Tibial artery (tissue), 4 donors: ENCODE results near the gene OR10A2.

ENCODE experiments used
- DNase-seq, 2 donors: peaks; one replicate each; pipeline ENCODE4 v3.0.0-alpha.2; 2019
- H3K27ac ChIP-seq, 2 donors: fragments of 200-600 bp; sonication (generic) in 1 of 2; 1 replicate in 1 of 2; 2 replicates in 1 of 2; pipeline ENCODE4 v1.5.1; 2018 to 2019; ENCODE audit warnings: mild to moderate bottlenecking in 1 of 2
- H3K27me3 ChIP-seq, 2 donors: fragments of 200-600 bp; sonication (generic) in 1 of 2; one replicate each; pipeline versions ENCODE4 v1.5.1 to v1.6.0; 2016 to 2019
- H3K36me3 ChIP-seq, 3 donors: fragments of 200-600 bp; sonication (generic) in 2 of 3; one replicate each; pipeline ENCODE4 v1.5.1; 2016 to 2019; ENCODE audit warnings: mild to moderate bottlenecking in 2 of 3
- H3K4me1 ChIP-seq, 4 donors: fragments of 200-600 bp; sonication (generic) in 2 of 4; 1 replicate in 3 of 4; 2 replicates in 1 of 4; pipeline ENCODE4 v1.5.1; 2016 to 2019
- H3K4me3 ChIP-seq, 2 donors: fragments of 200-600 bp; sonication (generic) in 1 of 2; 1 replicate in 1 of 2; 2 replicates in 1 of 2; pipeline ENCODE4 v1.5.1; 2018 to 2019; ENCODE audit warnings: mild to moderate bottlenecking in 2 of 2
- H3K9me3 ChIP-seq, 3 donors: fragments of 200-600 bp; sonication (generic) in 1 of 3; one replicate each; pipeline ENCODE4 v1.5.1; 2016 to 2019
- intact Hi-C: fragments of 100-400 bp; cut with DNase I; formaldehyde crosslinking; loops from one replicate; pipeline ENCODE4 v1.15.0; 2023; ENCODE audit warnings: low total_unique reads
- TF ChIP-seq, protein P1 (sequence below), 2 experiments: fragments of 200-600 bp in 1 of 2; fragments of 450-650 bp in 1 of 2; IDR thresholded peaks; one replicate each; pipeline ENCODE4 v1.5.1; 2017 to 2019; ENCODE audit warnings: antibody characterized with exemption in 2 of 2, mild to moderate bottlenecking in 1 of 2, moderate library complexity in 1 of 2

OR10A2 gene

DNA sequence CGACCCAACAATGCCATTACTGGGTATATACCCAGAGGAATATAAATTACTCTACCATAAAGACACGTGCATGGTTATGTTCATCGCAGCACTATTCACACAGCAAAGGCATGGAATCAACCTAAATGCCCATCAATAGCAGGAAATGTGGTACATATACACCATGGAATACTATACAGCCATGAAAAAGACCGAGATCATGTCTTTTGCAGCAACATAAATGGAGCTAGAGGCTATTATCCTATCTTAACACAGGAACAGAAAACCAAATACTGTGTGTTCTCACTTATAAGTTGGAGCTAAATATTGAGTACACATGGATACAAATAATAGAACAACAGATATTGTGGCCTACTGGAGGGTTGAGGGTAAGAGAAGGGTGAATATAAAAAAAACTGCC lies 26.0 kb downstream of the OR10A2 start:
- Histone ChIP-seq H3K27ac (no peak overlapping the region), H3K27me3 (no peaks in the 10 kb centered on the region), H3K9me3 (no peaks in the 10 kb centered on the region), H3K36me3 (no peaks in the 10 kb centered on the region), H3K4me3 (no peak overlapping the region), H3K4me1 (no peaks in the 10 kb centered on the region)
- intact Hi-C loops, result no loop called here
- DNase-seq, result no peak
- TF ChIP-seq, protein P1, sequence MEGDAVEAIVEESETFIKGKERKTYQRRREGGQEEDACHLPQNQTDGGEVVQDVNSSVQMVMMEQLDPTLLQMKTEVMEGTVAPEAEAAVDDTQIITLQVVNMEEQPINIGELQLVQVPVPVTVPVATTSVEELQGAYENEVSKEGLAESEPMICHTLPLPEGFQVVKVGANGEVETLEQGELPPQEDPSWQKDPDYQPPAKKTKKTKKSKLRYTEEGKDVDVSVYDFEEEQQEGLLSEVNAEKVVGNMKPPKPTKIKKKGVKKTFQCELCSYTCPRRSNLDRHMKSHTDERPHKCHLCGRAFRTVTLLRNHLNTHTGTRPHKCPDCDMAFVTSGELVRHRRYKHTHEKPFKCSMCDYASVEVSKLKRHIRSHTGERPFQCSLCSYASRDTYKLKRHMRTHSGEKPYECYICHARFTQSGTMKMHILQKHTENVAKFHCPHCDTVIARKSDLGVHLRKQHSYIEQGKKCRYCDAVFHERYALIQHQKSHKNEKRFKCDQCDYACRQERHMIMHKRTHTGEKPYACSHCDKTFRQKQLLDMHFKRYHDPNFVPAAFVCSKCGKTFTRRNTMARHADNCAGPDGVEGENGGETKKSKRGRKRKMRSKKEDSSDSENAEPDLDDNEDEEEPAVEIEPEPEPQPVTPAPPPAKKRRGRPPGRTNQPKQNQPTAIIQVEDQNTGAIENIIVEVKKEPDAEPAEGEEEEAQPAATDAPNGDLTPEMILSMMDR (IDR thresholded peaks at IDR 0.05), result no peak

DNA sequence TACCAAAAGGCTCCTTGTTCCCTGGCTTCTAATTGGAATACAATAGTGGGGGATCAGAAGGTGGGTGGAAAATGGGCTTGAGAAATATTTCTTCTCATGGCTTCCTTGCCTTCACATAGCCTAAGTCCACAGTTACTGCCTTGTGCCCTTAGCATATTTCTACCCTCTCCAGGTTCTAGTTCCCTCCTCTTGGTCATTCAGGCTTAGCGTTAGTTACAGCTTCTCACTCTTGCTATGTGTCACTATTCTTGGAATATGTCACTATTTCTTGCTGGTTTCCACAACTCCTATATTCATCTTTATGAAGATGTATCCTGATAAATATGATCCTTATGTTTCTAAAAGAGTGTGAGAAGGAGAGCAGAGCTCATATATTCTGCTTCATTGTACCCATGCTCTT lies 27.0 kb downstream of the OR10A2 start:
- no peaks in the 10 kb centered on the region for H3K4me1 ChIP-seq
- no peak for DNase-seq
- no peak overlapping the region for H3K27ac ChIP-seq
- TF ChIP-seq, protein P1 (IDR thresholded peaks at IDR 0.05), result no peak
- no peaks in the 10 kb centered on the region for H3K27me3 ChIP-seq
- no peak overlapping the region for H3K4me3 ChIP-seq
- H3K36me3 ChIP-seq, result no peaks in the 10 kb centered on the region
- intact Hi-C loops, result no loop called here
- H3K9me3 ChIP-seq, result no peaks in the 10 kb centered on the region

DNA sequence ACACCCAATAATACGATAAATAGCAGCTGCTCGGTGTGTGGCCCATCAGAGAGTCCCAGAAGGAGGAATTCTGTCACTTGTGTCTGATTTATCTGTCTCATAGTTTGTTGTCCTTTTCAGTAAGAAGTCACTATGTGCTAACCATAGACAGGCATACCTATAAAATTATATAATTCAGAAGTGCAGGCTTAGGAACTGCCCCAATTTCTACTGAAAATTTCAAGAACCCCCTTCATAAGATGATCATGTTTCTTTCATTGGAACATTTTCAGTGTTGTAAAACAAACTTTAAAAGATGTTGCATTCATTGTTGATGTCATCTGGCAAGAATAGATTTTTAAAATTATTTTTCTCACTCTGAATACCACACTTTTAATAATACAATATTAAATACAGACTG lies 29.5 kb downstream of the OR10A2 start, which contains the start of gene OR2D2:
TSS of gene OR2D2 (minus strand) at position 101 of the 400 bp plus-strand sequence. CDS start at position 101, 0 bp downstream.
- H3K9me3 ChIP-seq, result no peaks in the 10 kb centered on the region
- TF ChIP-seq, protein P1 (IDR thresholded peaks at IDR 0.05), result no peak
- intact Hi-C loops, result no loop called here
- no peaks in the 10 kb centered on the region for H3K36me3 ChIP-seq
- no peaks in the 10 kb centered on the region for H3K27me3 ChIP-seq
- no peak within 1 kb of the TSS for H3K27ac ChIP-seq
- H3K4me1 ChIP-seq, result no peaks in the 10 kb centered on the region
- no peak within 1 kb of the TSS for H3K4me3 ChIP-seq
- DNase-seq, result no peak

DNA sequence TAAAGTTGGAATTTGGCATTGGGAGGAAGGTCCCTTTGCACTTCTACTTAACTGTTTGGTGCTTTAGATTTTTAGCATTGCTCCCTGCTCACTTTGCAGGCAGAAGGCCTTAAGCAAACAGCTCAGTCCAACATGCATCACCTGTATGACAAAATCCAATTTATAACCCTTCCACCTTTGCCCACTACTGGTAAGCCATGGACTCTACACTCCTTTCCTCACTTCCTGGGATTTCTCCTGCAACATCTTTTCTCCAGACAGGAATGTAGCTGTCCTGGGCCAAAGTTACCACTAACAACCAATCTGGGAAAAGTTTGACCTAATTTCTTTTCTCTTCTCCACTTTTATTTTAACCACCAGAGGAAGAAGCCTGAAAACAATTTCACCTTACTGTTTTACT lies 31.2 kb downstream of the OR10A2 start:
- intact Hi-C loops, result no loop called here
- Histone ChIP-seq H3K9me3 (no peaks in the 10 kb centered on the region), H3K36me3 (no peaks in the 10 kb centered on the region), H3K27ac (no peak overlapping the region), H3K4me3 (no peak overlapping the region), H3K27me3 (no peaks in the 10 kb centered on the region), H3K4me1 (no peaks in the 10 kb centered on the region)
- TF ChIP-seq, protein P1 (IDR thresholded peaks at IDR 0.05), result no peak
- no peak for DNase-seq

DNA sequence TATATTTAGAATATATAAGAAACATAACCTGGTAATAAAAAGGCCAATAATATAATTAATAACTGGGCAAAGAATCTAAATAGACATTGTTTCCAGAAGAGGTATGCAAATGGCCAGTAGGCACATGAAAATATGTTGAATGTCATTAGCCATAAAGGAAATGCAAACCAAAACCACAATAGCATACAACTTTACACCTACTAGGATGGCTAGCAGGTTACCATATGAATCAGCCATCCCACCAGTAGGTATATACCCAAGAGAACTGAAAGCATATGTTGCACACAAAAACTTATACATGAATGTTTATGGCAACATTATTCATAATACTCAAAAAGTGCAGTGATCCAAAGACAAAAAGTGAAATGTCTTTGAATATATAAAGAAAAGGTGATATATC lies 32.2 kb downstream of the OR10A2 start:
- no peaks in the 10 kb centered on the region for H3K4me1 ChIP-seq
- H3K4me3 ChIP-seq, result no peak overlapping the region
- H3K9me3 ChIP-seq, result no peaks in the 10 kb centered on the region
- DNase-seq, result no peak
- TF ChIP-seq, protein P1 (IDR thresholded peaks at IDR 0.05), result no peak
- intact Hi-C loops, result no loop called here
- H3K36me3 ChIP-seq, result no peaks in the 10 kb centered on the region
- no peaks in the 10 kb centered on the region for H3K27me3 ChIP-seq
- no peak overlapping the region for H3K27ac ChIP-seq

DNA sequence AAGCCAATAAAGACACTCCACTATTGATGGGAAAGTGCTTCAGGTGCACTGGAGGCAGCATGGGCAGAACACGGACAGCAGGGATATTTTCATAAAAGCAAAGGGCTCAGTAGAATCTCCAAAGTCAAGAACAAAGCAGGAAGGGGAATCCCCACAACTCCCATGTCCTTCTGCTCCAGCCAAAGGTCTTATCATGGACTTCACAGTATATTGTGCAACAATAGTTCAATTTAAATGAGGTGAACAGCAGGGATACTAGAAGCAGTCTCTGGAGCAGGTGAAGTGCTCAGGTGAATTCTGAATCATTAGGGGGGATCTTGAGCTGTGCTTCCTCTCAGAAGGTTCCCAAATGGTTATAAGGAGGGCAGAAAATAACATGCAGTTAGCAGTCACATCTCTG lies 36.1 kb downstream of the OR10A2 start:
- Histone ChIP-seq H3K4me3 (no peak overlapping the region), H3K9me3 (no peaks in the 10 kb centered on the region), H3K27ac (no peak overlapping the region), H3K27me3 (no peaks in the 10 kb centered on the region), H3K4me1 (no peaks in the 10 kb centered on the region), H3K36me3 (no peaks in the 10 kb centered on the region)
- TF ChIP-seq, protein P1 (IDR thresholded peaks at IDR 0.05), result no peak
- DNase-seq, result no peak
- intact Hi-C loops, result loop anchor here (2.0 kb wide), 1 partner anchor 38 kb away; no protein-coding TSS in a partner anchor
